Measurements from ENCODE around the gene ZNF219.

GRCh38 chr14:21054123-21054767 is 44.2 kb downstream of the ZNF219 start:
- TF ChIP-seq CTCF (IDR thresholded peaks at IDR 0.05 in 8 of 11, conservative IDR thresholded peaks at IDR 0.05 in 3 of 11) (no peak), POLR2A (IDR thresholded peaks at IDR 0.05) (no peak)
